ENCODE results near the gene ASB9. TPM values are rescaled to one million over a fixed set of nuclear protein-coding genes. Genes with fewer than 3 reads are reported as not detected.

ASB9 gene
- total RNA-seq, 2 donors from 2014 or later, result 1.2 to 2.5 TPM

DNA sequence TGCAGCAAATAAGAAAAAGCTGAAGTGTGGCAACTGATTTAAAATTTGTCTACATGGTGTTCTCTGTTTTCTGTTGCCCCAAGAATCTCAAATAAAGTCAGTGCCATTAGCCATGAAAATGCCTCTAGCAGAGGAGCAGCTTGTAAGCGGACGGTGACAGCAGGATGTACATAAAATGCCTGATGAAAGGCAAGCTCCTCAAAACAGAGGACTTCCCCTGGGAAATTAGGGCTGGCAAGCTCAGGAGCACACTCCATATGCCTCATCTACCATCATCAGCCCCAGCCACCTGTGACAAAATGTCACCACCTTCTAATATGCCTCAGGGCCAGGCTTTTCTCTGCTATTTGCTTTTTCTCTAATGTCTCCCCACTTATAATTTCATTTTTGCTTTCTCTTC, 54.5 kb downstream of the ASB9 start:
- Histone ChIP-seq H3K27ac (no peak overlapping the region), H3K27me3 (replicated peaks; ENCODE audit: insufficient read depth) (no peaks in the 10 kb centered on the region), H3K9me3 (no peaks in the 10 kb centered on the region), H3K4me3 (no peak overlapping the region), H3K36me3 (no peaks in the 10 kb centered on the region), H3K4me1 (ENCODE audit: control insufficient read depth in 1 of 2, low read depth in 2 of 2) (no peaks in the 10 kb centered on the region)
- ATAC-seq (ENCODE audit: insufficient number of reproducible peaks, low FRiP score, low read depth) (no peak), DNase-seq (ENCODE audit: low spot score) (no peak)
- no peak for TF ChIP-seq CTCF (IDR thresholded peaks at IDR 0.05)

- no peaks in the 10 kb centered on the region for H3K27me3 ChIP-seq (replicated peaks; ENCODE audit: insufficient read depth)
- H3K4me1 ChIP-seq (ENCODE audit: control insufficient read depth in 1 of 2, low read depth in 2 of 2), result no peaks in the 10 kb centered on the region
- H3K4me3 ChIP-seq, result no peak overlapping the region
- H3K9me3 ChIP-seq, result no peaks in the 10 kb centered on the region
- H3K36me3 ChIP-seq, result no peaks in the 10 kb centered on the region
- H3K27ac ChIP-seq, result no peak overlapping the region
- ATAC-seq (ENCODE audit: insufficient number of reproducible peaks, low FRiP score, low read depth) (no peak), DNase-seq (ENCODE audit: low spot score) (no peak)
- TF ChIP-seq CTCF (IDR thresholded peaks at IDR 0.05), result no peak
Measured at GRCh38 chrX:15214588-15214987, 55.3 kb downstream of the ASB9 start.

DNA sequence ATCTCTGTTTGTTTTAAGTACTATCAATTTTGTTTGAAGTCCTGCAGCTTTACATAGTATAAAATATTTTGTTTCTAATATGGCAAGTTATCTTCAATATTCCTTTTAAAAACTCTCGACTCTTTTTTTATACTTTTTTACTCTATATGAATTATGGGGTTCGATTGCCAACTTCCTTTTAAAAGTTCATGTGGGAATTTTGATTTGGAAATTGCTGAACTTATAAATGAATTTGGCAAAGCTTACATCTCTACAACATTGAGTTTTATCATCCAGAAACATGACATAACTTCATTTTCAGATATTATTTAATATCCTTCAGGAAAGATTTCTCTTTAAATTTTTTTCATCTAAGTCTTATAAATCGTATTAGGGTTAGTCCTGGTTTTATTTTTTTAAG, 60.8 kb downstream of the ASB9 start:
- ATAC-seq (ENCODE audit: insufficient number of reproducible peaks, low FRiP score, low read depth) (no peak), DNase-seq (ENCODE audit: low spot score) (no peak)
- no peaks in the 10 kb centered on the region for H3K27me3 ChIP-seq (replicated peaks; ENCODE audit: insufficient read depth)
- no peaks in the 10 kb centered on the region for H3K36me3 ChIP-seq
- no peaks in the 10 kb centered on the region for H3K9me3 ChIP-seq
- H3K4me1 ChIP-seq (ENCODE audit: control insufficient read depth in 1 of 2, low read depth in 2 of 2), result no peaks in the 10 kb centered on the region
- H3K4me3 ChIP-seq, result no peak overlapping the region
- TF ChIP-seq CTCF (IDR thresholded peaks at IDR 0.05), result no peak
- no peak overlapping the region for H3K27ac ChIP-seq

DNA sequence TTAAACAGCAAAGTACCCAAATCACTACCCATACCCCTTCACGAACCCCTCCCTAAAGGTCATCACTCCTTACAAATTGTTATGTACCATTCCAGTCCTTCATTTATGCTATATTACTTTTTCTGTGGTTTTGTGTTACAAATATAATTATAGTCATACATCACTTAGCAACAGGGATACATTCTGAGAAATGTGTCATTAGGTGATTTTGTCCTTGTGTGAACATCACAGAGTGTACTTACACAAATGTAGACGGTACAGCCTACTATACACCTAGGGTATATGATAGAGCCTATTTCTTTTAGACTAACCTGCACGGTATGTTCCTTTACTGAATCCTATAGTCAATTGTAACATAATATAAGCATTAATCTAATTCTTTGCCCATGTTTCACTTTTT, 61.9 kb downstream of the ASB9 start:
- no peak for TF ChIP-seq CTCF (IDR thresholded peaks at IDR 0.05)
- no peaks in the 10 kb centered on the region for H3K27me3 ChIP-seq (replicated peaks; ENCODE audit: insufficient read depth)
- ATAC-seq (ENCODE audit: insufficient number of reproducible peaks, low FRiP score, low read depth), result no peak

DNA sequence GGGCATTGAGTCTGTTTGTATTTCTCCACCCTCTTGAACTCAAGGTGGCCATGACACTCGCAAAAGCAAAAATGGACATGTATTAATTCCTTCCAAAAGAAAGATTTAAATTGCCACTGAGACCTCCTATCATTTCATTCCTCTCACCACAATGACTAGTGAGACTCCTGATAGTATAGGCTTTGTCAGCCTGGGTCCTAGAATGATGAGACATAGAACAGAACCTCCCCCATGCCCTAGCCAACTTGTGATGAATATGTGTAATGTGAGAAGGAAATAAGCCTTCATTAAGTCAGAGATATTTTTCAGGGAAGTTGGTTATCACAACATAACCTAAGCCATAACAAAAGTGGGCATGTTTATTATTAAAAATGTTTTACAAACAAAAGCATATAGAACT, 62.5 kb downstream of the ASB9 start:
- no peaks in the 10 kb centered on the region for H3K36me3 ChIP-seq
- H3K4me3 ChIP-seq, result no peak overlapping the region
- H3K27me3 ChIP-seq (replicated peaks; ENCODE audit: insufficient read depth), result no peaks in the 10 kb centered on the region
- no peak for ATAC-seq (ENCODE audit: insufficient number of reproducible peaks, low FRiP score, low read depth)
- no peaks in the 10 kb centered on the region for H3K4me1 ChIP-seq (ENCODE audit: control insufficient read depth in 1 of 2, low read depth in 2 of 2)
- TF ChIP-seq CTCF (IDR thresholded peaks at IDR 0.05), result no peak
- H3K9me3 ChIP-seq, result no peaks in the 10 kb centered on the region
- no peak overlapping the region for H3K27ac ChIP-seq
- no peak for DNase-seq (ENCODE audit: low spot score)

More for the DNA sequence above, 61.9 kb downstream of the ASB9 start:
- H3K4me3 ChIP-seq, result no peak overlapping the region
- H3K9me3 ChIP-seq, result no peaks in the 10 kb centered on the region
- H3K36me3 ChIP-seq, result no peaks in the 10 kb centered on the region
- no peaks in the 10 kb centered on the region for H3K4me1 ChIP-seq (ENCODE audit: control insufficient read depth in 1 of 2, low read depth in 2 of 2)
- no peak overlapping the region for H3K27ac ChIP-seq
- no peak for DNase-seq (ENCODE audit: low spot score)

All from thoracic aorta (tissue), 2 donors.